ENCODE results near the gene CRIM1. TPM values are rescaled to one million over a fixed set of nuclear protein-coding genes. Genes with fewer than 3 reads are reported as not detected.

The CRIM1 gene
- total RNA-seq, 1 experiment from 2014 or later: 27.6 TPM

DNA sequence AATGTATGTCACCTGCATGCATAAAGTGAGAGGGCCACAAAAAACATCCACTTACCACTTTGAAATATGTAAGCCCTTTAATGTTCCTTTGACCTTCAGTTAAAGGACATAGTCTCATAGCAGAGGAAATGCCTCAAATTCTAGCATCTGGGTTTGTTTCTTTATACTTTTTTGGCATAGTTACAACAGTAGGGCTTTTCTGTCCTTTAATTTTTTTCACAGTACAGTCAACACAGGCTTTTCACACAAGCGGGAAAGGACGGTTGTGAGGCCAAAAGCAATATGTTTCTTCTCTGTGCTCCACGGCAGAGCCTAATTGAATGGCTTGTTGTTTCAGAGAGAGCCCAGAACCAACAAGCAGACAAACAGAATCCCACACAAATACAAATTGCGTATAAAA is 57.6 kb downstream of the CRIM1 start:
- Mint-ChIP-seq H3K4me1 (peaks cover 34 to 46% of the 10 kb centered on the region in 2 experiments), H3K9me3 (no peaks in the 10 kb centered on the region), H3K27ac (peak overlapping the region in 1 of 3 experiments; percentile 34; a peak in 2 of 7 replicates), H3K27me3 (ENCODE audit: low read depth) (no peaks in the 10 kb centered on the region), H3K4me3 (no peak overlapping the region), H3K36me3 (ENCODE audit: insufficient read depth in 1 of 3, low read depth in 3 of 3) (no peaks in the 10 kb centered on the region; a peak in 1 of 7 replicates)
- H4K8ac ChIP-seq (replicated peaks; ENCODE audit: insufficient read length, low read depth, low read length): no peak overlapping the region
- H3K79me1 ChIP-seq (ENCODE audit: insufficient read depth, low read depth, low read length, poor library complexity, severe bottlenecking): no peaks in the 10 kb centered on the region
- H3K79me2 ChIP-seq (ENCODE audit: insufficient read depth, low read length): peaks cover 4% of the 10 kb centered on the region; the same call in 1 of the 2 replicates
- no peak overlapping the region for H3K4ac ChIP-seq (ENCODE audit: low read depth, low read length)
- no peak for DNase-seq
- H4K91ac ChIP-seq (ENCODE audit: insufficient read length, low read depth, low read length): no peak overlapping the region
- no peak overlapping the region for H3K27ac ChIP-seq (ENCODE audit: insufficient read length, low read depth, low read length)
- H2BK20ac ChIP-seq (ENCODE audit: low read depth, low read length, poor library complexity, severe bottlenecking): no peak overlapping the region
- H3K23ac ChIP-seq (ENCODE audit: insufficient read length, low read depth, low read length): no peak overlapping the region
- H3K18ac ChIP-seq (ENCODE audit: insufficient read length, low read depth, low read length): no peak overlapping the region
- H2AFZ ChIP-seq (ENCODE audit: low read length): no peak overlapping the region
- WGBS (ENCODE audit: extremely low coverage, insufficient read length, low lambda C conversion rate): no CpG with 5 or more reads among the region's 4 CpGs
- H2BK120ac ChIP-seq (ENCODE audit: low read depth, low read length, poor library complexity, severe bottlenecking): no peak overlapping the region
- TF ChIP-seq, protein P1, sequence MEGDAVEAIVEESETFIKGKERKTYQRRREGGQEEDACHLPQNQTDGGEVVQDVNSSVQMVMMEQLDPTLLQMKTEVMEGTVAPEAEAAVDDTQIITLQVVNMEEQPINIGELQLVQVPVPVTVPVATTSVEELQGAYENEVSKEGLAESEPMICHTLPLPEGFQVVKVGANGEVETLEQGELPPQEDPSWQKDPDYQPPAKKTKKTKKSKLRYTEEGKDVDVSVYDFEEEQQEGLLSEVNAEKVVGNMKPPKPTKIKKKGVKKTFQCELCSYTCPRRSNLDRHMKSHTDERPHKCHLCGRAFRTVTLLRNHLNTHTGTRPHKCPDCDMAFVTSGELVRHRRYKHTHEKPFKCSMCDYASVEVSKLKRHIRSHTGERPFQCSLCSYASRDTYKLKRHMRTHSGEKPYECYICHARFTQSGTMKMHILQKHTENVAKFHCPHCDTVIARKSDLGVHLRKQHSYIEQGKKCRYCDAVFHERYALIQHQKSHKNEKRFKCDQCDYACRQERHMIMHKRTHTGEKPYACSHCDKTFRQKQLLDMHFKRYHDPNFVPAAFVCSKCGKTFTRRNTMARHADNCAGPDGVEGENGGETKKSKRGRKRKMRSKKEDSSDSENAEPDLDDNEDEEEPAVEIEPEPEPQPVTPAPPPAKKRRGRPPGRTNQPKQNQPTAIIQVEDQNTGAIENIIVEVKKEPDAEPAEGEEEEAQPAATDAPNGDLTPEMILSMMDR (conservative IDR thresholded peaks at IDR 0.05): no peak
- H3K9me3 ChIP-seq (ENCODE audit: control insufficient read depth, low read depth, low read length): no peaks in the 10 kb centered on the region
- H3K23me2 ChIP-seq (ENCODE audit: insufficient read length, low read depth, low read length, poor library complexity, severe bottlenecking): no peaks in the 10 kb centered on the region
- H3T11ph ChIP-seq (ENCODE audit: low read length): no peak overlapping the region
- peak overlapping the region; percentile 15 for H3K9ac ChIP-seq (ENCODE audit: extremely low read depth, insufficient read length, low read length)
- H4K5ac ChIP-seq (ENCODE audit: insufficient read length, low read depth, low read length): no peak overlapping the region
- no peak overlapping the region for H3K56ac ChIP-seq (ENCODE audit: insufficient read length, low read depth, low read length)
- no peak overlapping the region for H2BK12ac ChIP-seq (ENCODE audit: insufficient read length, low read depth, low read length)
- H2BK5ac ChIP-seq (ENCODE audit: insufficient read length, low read length): no peak overlapping the region
- H3K4me2 ChIP-seq (ENCODE audit: insufficient read depth, insufficient read length, low read length): no peak overlapping the region
- H3K4me1 ChIP-seq (ENCODE audit: insufficient read depth, low read length): peaks cover 15% of the 10 kb centered on the region
- no peak overlapping the region for H2AK5ac ChIP-seq (ENCODE audit: insufficient read length, low read length)
- no peak overlapping the region for H3K14ac ChIP-seq (ENCODE audit: insufficient read depth, low read length)
- H3K27me3 ChIP-seq (ENCODE audit: insufficient read depth, low read length): no peaks in the 10 kb centered on the region
- H4K20me1 ChIP-seq (ENCODE audit: control insufficient read depth, insufficient read depth, insufficient read length): no peaks in the 10 kb centered on the region
- H2BK15ac ChIP-seq (ENCODE audit: low read depth, low read length): no peak overlapping the region
